Large intestine (tissue), 1 donor: Measurements from ENCODE around the gene LYSET. TPM values are rescaled to one million over a fixed set of nuclear protein-coding genes. Genes with fewer than 3 reads are reported as not detected.

ENCODE experiments used
- polyA plus RNA-seq: library from polyadenylated mRNA; unstranded; fragments of 120-200 nt; gene quantifications from one replicate; pipeline ENCODE4 v1.2.1, GENCODE V29; 2013

The LYSET gene
- polyA plus RNA-seq, 1 donor, result 43.5 TPM

Other genes starting within 250 kb of the LYSET start
- gene ITPK1, start 69.4 kb upstream of the LYSET start, polyA plus RNA-seq, result 139 TPM
- gene MOAP1, start 420 bp upstream of the LYSET start, polyA plus RNA-seq, result 34.3 TPM
- gene GON7, start 21.7 kb downstream of the LYSET start, polyA plus RNA-seq, result 14.9 TPM
- gene UBR7, start 21.9 kb downstream of the LYSET start, polyA plus RNA-seq, result 19.8 TPM
- gene BTBD7, start 147.7 kb downstream of the LYSET start, polyA plus RNA-seq, result 36.2 TPM
- 0.27 TPM for gene COX8C, start 161.9 kb downstream of the LYSET start, polyA plus RNA-seq
- 1.5 TPM for gene UNC79, start 245.6 kb downstream of the LYSET start, polyA plus RNA-seq